Lower leg skin (tissue), 3 donors: ENCODE results near the gene CACNA1D.

Source experiments
- CTCF ChIP-seq, 3 donors: fragments of 450-650 bp; IDR thresholded peaks; one replicate each; pipeline ENCODE4 v1.5.1; 2016; ENCODE audit warnings: antibody characterized with exemption in 3 of 3, mild to moderate bottlenecking in 3 of 3, moderate library complexity in 2 of 3
- POLR2A ChIP-seq, 2 donors: fragments of 450-650 bp; IDR thresholded peaks; one replicate each; pipeline ENCODE4 v1.6.1; 2016 to 2017; ENCODE audit warnings: antibody characterized with exemption in 2 of 2, mild to moderate bottlenecking in 1 of 2, moderate library complexity in 1 of 2

DNA sequence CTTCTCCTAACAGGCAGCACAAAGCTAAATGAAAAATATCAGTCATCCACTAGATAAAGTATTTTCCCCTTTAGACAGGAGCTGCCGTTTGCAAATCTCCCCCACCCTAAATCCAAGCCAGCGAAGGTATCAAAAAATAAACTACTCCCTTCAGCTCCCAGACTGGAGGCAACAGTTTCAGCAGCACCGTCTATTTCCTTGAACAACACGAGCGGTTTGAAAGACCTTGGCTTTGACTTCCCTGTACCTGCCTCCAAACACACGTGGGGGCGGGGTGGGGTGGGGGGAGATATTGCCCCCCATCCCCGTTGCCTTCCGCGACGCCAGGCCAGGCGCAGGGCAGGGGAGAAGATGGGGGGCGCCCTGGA lies 832 bp upstream of the CACNA1D start:
- TF ChIP-seq CTCF (IDR thresholded peaks at IDR 0.05), result no peak
- TF ChIP-seq POLR2A (IDR thresholded peaks at IDR 0.05), result no peak
